Erythroblast (primary cell): ENCODE results near the gene SYNRG.
A peak's percentile ranks its signal among the peaks of the same experiment; 100 is the strongest.

Experiments used
- DNase-seq, 2 experiments: peaks; one replicate each; lab custom pipeline; 2025; lab: John Stamatoyannopoulos, UW
- GATA1 ChIP-seq: IDR thresholded peaks from 2 replicates; pipeline ENCODE4 v1.6.1; 2011; ENCODE audit warnings: low read depth, mild to moderate bottlenecking, control low read depth, low read length, moderate library complexity
- POLR2A ChIP-seq: IDR thresholded peaks from 2 replicates; pipeline ENCODE4 v1.6.1; 2011; ENCODE audit warnings: mild to moderate bottlenecking, low read length

Gene SYNRG

GRCh38 chr17:37543637-37544052 lies 65.6 kb downstream of the SYNRG start:
- DNase-seq, result no peak
- TF ChIP-seq GATA1 (no peak), POLR2A (no peak)

GRCh38 chr17:37541880-37542660 lies 67.1 kb downstream of the SYNRG start:
- TF ChIP-seq GATA1, result no peak
- no peak for DNase-seq

GRCh38 chr17:37538981-37539659 lies 70.1 kb downstream of the SYNRG start:
- DNase-seq, result no peak
- TF ChIP-seq POLR2A, result no peak
- TF ChIP-seq GATA1, result no peak

GRCh38 chr17:37535906-37536305 lies 73.3 kb downstream of the SYNRG start:
- no peak for DNase-seq
- TF ChIP-seq GATA1 (no peak), POLR2A (no peak)

- TF ChIP-seq POLR2A (no peak), GATA1 (no peak)
- no peak for DNase-seq
Observed at GRCh38 chr17:37532756-37533155, 76.5 kb downstream of the SYNRG start.

- TF ChIP-seq GATA1, result no peak
- no peak for TF ChIP-seq POLR2A
Observed at GRCh38 chr17:37530420-37530819, 78.8 kb downstream of the SYNRG start.

GRCh38 chr17:37527249-37527851 lies 81.9 kb downstream of the SYNRG start:
- DNase-seq, result peak; percentile 54 to 71

More at GRCh38 chr17:37530420-37530819, 78.8 kb downstream of the SYNRG start:
- DNase-seq, result no peak

GRCh38 chr17:37523715-37524219 lies 85.5 kb downstream of the SYNRG start:
- TF ChIP-seq GATA1 (no peak), POLR2A (no peak)
- DNase-seq, result no peak

More at GRCh38 chr17:37527249-37527851, 81.9 kb downstream of the SYNRG start:
- no peak for TF ChIP-seq GATA1
- no peak for TF ChIP-seq POLR2A

- no peak for DNase-seq
- no peak for TF ChIP-seq GATA1
Observed at GRCh38 chr17:37521821-37522220, 87.4 kb downstream of the SYNRG start.

- no peak for TF ChIP-seq GATA1
- no peak for TF ChIP-seq POLR2A
- DNase-seq, result no peak
Observed at GRCh38 chr17:37520174-37520573, 89.0 kb downstream of the SYNRG start.

- TF ChIP-seq GATA1 (no peak), POLR2A (no peak)
- no peak for DNase-seq
Observed at GRCh38 chr17:37519251-37519985, 89.8 kb downstream of the SYNRG start.

GRCh38 chr17:37518826-37519225 lies 90.4 kb downstream of the SYNRG start:
- no peak for TF ChIP-seq POLR2A
- no peak for TF ChIP-seq GATA1
- no peak for DNase-seq

GRCh38 chr17:37517881-37518280 lies 91.3 kb downstream of the SYNRG start:
- no peak for TF ChIP-seq POLR2A
- TF ChIP-seq GATA1, result no peak
- no peak for DNase-seq
